Measurements from ENCODE around the gene JDP2. TPM values are rescaled to one million over a fixed set of nuclear protein-coding genes. Genes with fewer than 3 reads are reported as not detected.

Gene JDP2
- total RNA-seq, 2 experiments from 2014 or later, result 2.4 to 2.6 TPM

DNA sequence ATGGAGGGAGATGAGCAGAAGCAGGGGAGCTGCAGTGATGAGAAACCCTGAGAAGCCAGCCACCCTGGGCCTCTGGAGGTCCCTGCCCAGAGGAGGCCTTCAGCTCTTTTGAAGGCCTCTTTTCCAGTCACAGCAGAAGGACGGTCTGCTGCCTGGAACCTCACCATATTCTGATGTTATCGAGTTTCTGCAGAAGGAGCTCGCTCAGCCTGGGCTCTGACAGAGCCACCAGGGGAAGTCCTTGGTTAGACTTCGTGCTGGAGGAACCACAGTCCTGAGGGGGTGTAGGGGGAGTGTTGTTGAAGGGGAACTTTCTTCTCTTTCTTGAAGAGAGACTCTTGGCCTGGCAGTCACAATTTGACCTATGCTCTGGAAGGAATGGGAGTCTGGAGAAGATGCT lies 69.4 kb downstream of the JDP2 start:
- DNase-seq, result peak; percentile 66
- peak; percentile 73 for ATAC-seq
- Mint-ChIP-seq H3K9me3 (ENCODE audit: low read depth) (peaks cover 3% of the 10 kb centered on the region), H3K27ac (peak overlapping the region; percentile 82), H3K36me3 (ENCODE audit: low read depth) (no peaks in the 10 kb centered on the region), H3K27me3 (no peaks in the 10 kb centered on the region), H3K4me3 (peak overlapping the region; percentile 48), H3K4me1 (peaks cover 61% of the 10 kb centered on the region)
- intact Hi-C loops (cut with DNase I, micrococcal nuclease), result loop anchor here in 1 of 2 experiments (2.0 kb wide), 1 partner anchor 14 kb away; no protein-coding TSS in a partner anchor
- ChIA-PET CTCF (interaction anchor here (1.0 to 4.9 kb wide), 8 partner anchors 8 to 189 kb away, joined by 3 to 31 read pairs (median 6); no protein-coding TSS in a partner anchor), POLR2A (interaction anchor here (1.1 to 1.9 kb wide), 2 partner anchors 25 to 64 kb away, joined by 4 to 7 read pairs; partner anchors contain the start of gene BATF)

DNA sequence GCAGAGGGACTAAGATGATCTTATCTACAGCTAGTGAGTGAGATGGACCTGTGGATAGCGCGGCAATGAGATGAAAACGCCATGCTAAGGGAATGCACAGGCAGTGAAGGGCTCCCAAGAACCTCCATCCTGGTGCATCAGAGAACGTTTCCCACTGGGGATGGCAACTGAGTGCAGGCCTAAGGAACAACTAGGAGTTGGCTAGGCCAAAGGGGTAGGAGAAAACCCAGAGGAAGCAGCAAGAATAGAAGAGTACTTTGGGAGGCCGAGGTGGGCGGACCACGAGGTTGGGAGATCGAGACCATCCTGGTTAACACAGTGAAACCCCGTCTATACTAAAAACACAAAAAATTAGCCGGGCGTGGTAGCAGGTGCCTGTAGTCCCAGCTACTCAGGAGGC lies 69.9 kb downstream of the JDP2 start:
- Mint-ChIP-seq H3K9me3 (ENCODE audit: low read depth) (peaks cover 3% of the 10 kb centered on the region), H3K4me3 (peak overlapping the region; percentile 48), H3K36me3 (ENCODE audit: low read depth) (no peaks in the 10 kb centered on the region), H3K27me3 (no peaks in the 10 kb centered on the region), H3K27ac (peak overlapping the region; percentile 82), H3K4me1 (peaks cover 55% of the 10 kb centered on the region)
- ATAC-seq, result peak; percentile 10
- ChIA-PET POLR2A (interaction anchor here (1.1 to 1.9 kb wide), 2 partner anchors 24 to 64 kb away, joined by 4 to 7 read pairs; partner anchors contain the start of gene BATF), CTCF (interaction anchor here (1.2 to 4.9 kb wide), 3 partner anchors 8 to 63 kb away, joined by 5 to 31 read pairs (median 8); no protein-coding TSS in a partner anchor)
- intact Hi-C loops (cut with DNase I, micrococcal nuclease), result loop anchor here in 1 of 2 experiments (2.0 kb wide), 1 partner anchor 13 kb away; no protein-coding TSS in a partner anchor
- no peak for DNase-seq

DNA sequence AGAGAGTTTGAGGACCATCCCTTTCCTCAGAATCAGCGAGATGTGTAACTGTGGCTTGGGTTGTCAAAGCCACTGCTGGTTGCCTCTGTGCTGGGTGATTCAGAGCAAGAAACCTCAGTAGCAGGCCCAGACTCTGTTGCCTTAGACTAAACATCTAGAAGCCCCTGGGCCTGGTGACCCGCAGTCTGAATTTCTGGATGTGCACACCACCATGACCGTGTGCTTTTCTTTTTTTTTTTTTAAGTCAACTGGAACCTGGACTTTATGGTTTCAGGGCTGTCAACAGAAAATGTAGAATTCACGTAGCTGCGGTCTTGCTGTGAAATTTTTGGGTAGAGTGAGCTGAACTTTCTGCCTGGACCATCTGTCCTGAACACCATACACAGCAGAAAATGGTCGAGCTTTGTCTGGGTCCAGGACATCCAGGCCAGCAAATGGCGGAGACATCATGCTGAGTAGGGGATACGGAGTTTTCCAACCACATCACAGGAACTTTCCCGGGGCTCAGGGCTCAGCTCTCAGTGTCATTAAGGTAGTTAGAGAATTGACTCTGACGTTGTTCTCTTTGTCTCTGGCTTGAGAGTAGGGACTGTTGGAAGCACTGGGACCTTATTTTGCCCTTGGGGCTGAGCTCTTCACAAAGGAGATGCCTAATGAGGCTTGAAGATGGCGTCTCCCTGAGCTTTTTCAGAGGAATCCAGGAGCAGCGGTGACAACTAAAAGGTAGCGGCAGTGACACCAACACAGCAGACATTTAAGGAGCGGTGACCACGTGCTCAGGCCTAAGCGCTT lies 71.5 kb downstream of the JDP2 start:
- Mint-ChIP-seq H3K36me3 (ENCODE audit: low read depth) (no peaks in the 10 kb centered on the region), H3K27ac (peak overlapping the region; percentile 67), H3K4me1 (peaks cover 43% of the 10 kb centered on the region), H3K27me3 (no peaks in the 10 kb centered on the region), H3K9me3 (ENCODE audit: low read depth) (peaks cover 3% of the 10 kb centered on the region), H3K4me3 (no peak overlapping the region)
- ChIA-PET POLR2A (no interaction called here), CTCF (interaction anchor here (0.7 to 4.9 kb wide), 6 partner anchors 9 to 195 kb away, joined by 3 to 31 read pairs (median 3); no protein-coding TSS in a partner anchor)
- ATAC-seq (peak; percentile 47), DNase-seq (peak; percentile 40)
- intact Hi-C loops (cut with DNase I, micrococcal nuclease), result no loop called here

DNA sequence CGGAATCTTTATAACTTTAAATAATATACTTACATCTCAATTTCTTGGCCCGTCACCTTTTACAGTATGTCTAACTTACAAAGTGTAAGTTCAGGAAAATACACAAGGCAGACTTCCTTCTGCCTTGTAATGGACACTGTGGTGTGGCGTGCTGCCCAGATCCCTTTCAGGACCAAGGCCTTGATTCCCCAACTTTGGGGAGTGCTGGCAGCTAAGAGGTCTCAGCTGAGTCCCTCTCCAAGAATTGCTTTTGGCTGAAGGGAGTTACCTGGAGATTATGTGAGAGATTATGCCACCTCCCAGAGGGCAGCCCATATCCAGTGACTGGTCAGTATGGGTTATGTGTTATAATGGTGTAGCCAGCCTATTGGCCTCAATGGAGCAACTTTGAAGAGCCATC lies 73.3 kb downstream of the JDP2 start:
- H3K27me3 Mint-ChIP-seq, result no peaks in the 10 kb centered on the region
- intact Hi-C loops (cut with DNase I, micrococcal nuclease), result no loop called here
- ChIA-PET POLR2A (no interaction called here), CTCF (interaction anchor here (1.5 kb wide), 2 partner anchors 12 to 20 kb away, joined by 3 to 5 read pairs; no protein-coding TSS in a partner anchor)
- H3K27ac Mint-ChIP-seq, result no peak overlapping the region
- peaks cover 25% of the 10 kb centered on the region for H3K4me1 Mint-ChIP-seq
- ATAC-seq (no peak), DNase-seq (no peak)
- no peak overlapping the region for H3K4me3 Mint-ChIP-seq
- H3K9me3 Mint-ChIP-seq (ENCODE audit: low read depth), result peaks cover 2% of the 10 kb centered on the region
- H3K36me3 Mint-ChIP-seq (ENCODE audit: low read depth), result no peaks in the 10 kb centered on the region

DNA sequence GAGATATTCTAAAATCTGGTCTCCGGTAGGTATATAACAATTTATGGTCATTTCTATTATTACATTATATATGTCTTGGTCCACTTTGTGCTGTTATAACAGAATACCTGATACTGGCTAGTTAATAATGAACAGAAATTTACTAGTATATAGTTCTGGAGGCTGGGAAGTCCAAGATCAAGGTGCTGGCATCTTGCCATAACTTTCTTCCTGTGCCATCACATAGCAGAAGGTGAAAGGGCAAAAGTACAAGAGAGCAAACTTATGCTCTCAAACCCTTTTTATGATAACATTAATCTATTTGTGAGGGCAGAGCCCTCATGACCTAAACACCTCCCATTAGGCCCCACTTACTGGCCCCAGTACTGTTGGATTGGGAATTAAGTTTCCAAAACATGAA lies 76.6 kb downstream of the JDP2 start:
- no peak overlapping the region for H3K4me3 Mint-ChIP-seq
- intact Hi-C loops (cut with DNase I, micrococcal nuclease), result no loop called here

DNA sequence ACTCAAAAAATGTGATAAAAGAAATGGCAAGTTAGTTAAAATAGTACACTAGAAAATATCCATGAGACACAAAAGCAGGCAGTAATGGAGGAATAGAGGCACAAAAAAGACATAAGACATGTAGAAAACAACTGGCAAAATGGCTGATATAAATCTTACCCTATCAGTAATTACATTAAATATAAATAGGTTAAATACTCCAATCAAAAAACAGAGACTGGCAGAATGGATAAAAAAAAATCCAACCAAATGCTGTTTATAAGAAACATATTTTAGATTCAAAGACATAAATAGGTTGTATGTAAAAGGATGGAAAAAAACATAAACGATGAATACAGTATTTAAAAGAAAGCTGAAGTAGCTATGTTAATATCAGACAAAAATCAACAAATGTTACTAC lies 79.1 kb downstream of the JDP2 start:
- Mint-ChIP-seq H3K4me1 (peaks cover 23% of the 10 kb centered on the region), H3K36me3 (ENCODE audit: low read depth) (peaks cover 9% of the 10 kb centered on the region), H3K9me3 (ENCODE audit: low read depth) (peaks cover 18% of the 10 kb centered on the region), H3K27me3 (no peaks in the 10 kb centered on the region), H3K4me3 (no peak overlapping the region), H3K27ac (no peak overlapping the region)
- intact Hi-C loops (cut with DNase I, micrococcal nuclease), result no loop called here
- ChIA-PET CTCF (interaction anchor here (0.6 to 2.8 kb wide), 4 partner anchors 12 to 396 kb away, joined by 3 to 27 read pairs (median 4); partner anchors contain the start of gene BATF), POLR2A (interaction anchor here (0.7 kb wide), 1 partner anchor 195 kb away, joined by 7 read pairs; no protein-coding TSS in a partner anchor)
- no peak for ATAC-seq
- no peak for DNase-seq

More for the DNA sequence above, 76.6 kb downstream of the JDP2 start:
- Mint-ChIP-seq H3K9me3 (ENCODE audit: low read depth) (peaks cover 5% of the 10 kb centered on the region), H3K27ac (no peak overlapping the region), H3K4me1 (peaks cover 8% of the 10 kb centered on the region), H3K27me3 (no peaks in the 10 kb centered on the region), H3K36me3 (ENCODE audit: low read depth) (peaks cover 2% of the 10 kb centered on the region)
- ChIA-PET CTCF (no interaction called here), POLR2A (no interaction called here)
- DNase-seq, result no peak
- no peak for ATAC-seq

DNA sequence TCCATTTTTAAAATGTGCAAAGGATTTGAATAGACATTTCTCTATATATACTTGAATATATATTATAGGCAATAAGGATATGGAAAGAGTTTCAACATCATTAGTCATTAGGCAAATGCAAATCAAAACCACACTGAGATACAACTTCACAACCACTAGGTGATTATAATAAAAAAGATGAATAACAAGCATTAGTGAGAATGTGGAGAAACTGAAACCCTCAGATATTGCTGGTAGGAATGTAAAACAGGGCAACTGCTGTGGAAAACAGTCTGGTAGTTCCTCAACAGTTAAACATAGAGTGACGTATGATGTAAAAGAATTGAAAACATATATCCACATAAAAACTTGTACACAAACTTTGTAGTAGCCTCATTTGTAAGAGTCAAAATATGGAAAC lies 82.7 kb downstream of the JDP2 start:
- ChIA-PET POLR2A (no interaction called here), CTCF (no interaction called here)
- H3K27ac Mint-ChIP-seq, result peak overlapping the region; percentile 78
- peaks cover 38% of the 10 kb centered on the region for H3K4me1 Mint-ChIP-seq
- H3K9me3 Mint-ChIP-seq (ENCODE audit: low read depth), result peaks cover 23% of the 10 kb centered on the region
- H3K4me3 Mint-ChIP-seq, result no peak overlapping the region
- H3K36me3 Mint-ChIP-seq (ENCODE audit: low read depth), result peaks cover 12% of the 10 kb centered on the region
- peak; percentile 71 for ATAC-seq
- DNase-seq, result no peak
- intact Hi-C loops (cut with DNase I, micrococcal nuclease), result loop anchor here in 1 of 2 experiments (2.0 to 10.0 kb wide), 2 partner anchors 14 to 144 kb away; no protein-coding TSS in a partner anchor
- no peaks in the 10 kb centered on the region for H3K27me3 Mint-ChIP-seq

DNA sequence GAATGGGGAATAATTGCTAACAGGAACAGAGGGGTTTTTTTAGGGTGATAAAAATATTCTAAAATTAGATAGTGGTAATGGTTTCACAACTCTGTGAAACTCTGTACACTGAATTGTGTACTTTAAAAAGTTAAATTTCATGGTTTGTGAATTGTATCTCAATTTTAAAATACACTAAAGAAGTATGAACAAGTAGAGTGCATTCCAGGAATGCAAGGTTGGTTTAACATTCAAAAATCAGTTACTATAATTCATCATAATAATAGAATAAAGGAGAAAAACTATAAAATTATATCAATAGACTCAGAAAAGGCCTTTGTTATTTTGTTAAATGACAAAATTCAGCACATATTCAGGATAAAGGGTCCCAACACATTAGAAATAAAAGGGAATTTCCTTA lies 83.4 kb downstream of the JDP2 start:
- DNase-seq (no peak), ATAC-seq (no peak)
- H3K4me3 Mint-ChIP-seq, result no peak overlapping the region
- H3K27me3 Mint-ChIP-seq, result no peaks in the 10 kb centered on the region
- peaks cover 19% of the 10 kb centered on the region for H3K9me3 Mint-ChIP-seq (ENCODE audit: low read depth)
- CTCF ChIA-PET, result interaction anchor here (0.6 kb wide), 1 partner anchor 18 kb away, joined by 3 read pairs; no protein-coding TSS in a partner anchor
- peak overlapping the region; percentile 78 for H3K27ac Mint-ChIP-seq
- intact Hi-C loops (cut with DNase I, micrococcal nuclease), result loop anchor here in 1 of 2 experiments (2.0 to 10.0 kb wide), 2 partner anchors 14 to 144 kb away; no protein-coding TSS in a partner anchor
- H3K36me3 Mint-ChIP-seq (ENCODE audit: low read depth), result peaks cover 12% of the 10 kb centered on the region
- POLR2A ChIA-PET, result no interaction called here
- H3K4me1 Mint-ChIP-seq, result peaks cover 44% of the 10 kb centered on the region

DNA sequence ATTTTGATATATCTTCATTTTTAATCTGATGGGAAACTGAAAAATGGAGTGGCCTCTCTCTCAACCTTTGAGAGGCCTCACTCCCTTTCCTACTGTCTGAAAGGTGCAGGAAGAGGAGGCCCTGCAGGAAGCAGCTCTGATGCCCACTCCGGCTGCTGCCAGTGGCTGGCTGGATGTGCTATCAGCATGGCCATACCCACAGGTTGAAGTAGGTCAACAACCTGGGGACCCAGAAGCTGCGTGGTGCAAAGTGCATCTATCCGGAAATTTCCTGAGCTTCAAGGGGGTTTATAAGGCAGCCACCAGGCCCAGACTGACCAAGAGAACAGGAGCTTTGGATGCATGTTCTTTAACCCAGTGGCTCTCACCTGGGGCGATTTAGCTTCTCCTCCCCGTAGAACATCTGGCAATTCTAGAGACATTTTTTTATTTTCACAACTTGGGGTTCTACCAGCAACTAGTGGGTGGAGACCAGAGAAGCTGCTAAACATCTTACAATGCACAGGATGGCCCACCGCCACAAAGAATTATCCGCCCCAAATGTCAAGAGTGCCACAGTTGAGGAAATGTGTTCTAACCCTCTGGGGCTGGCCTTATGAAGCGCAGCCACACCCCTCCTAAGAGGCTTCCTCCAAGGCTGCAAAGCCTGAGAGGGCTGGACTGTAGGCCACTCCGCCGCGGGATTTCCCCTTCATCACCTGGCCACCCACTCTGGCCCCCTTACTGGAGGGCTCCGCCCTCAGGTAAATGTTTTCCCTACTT lies 86.3 kb downstream of the JDP2 start:
- no peak overlapping the region for H3K4me3 Mint-ChIP-seq
- no peaks in the 10 kb centered on the region for H3K27me3 Mint-ChIP-seq
- H3K36me3 Mint-ChIP-seq (ENCODE audit: low read depth), result peaks cover 11% of the 10 kb centered on the region
- ATAC-seq, result no peak
- ChIA-PET CTCF (interaction anchor here (0.6 to 7.1 kb wide), 10 partner anchors 8 to 64 kb away, joined by 3 to 31 read pairs (median 3); partner anchors contain the start of genes BATF and FLVCR2), POLR2A (no interaction called here)
- DNase-seq, result peak; percentile 18
- H3K9me3 Mint-ChIP-seq (ENCODE audit: low read depth), result peaks cover 17% of the 10 kb centered on the region
- intact Hi-C loops (cut with DNase I, micrococcal nuclease), result loop anchor here in 1 of 2 experiments (10.0 kb wide), 1 partner anchor 141 kb away; no protein-coding TSS in a partner anchor
- H3K27ac Mint-ChIP-seq, result no peak overlapping the region
- peaks cover 55% of the 10 kb centered on the region for H3K4me1 Mint-ChIP-seq

DNA sequence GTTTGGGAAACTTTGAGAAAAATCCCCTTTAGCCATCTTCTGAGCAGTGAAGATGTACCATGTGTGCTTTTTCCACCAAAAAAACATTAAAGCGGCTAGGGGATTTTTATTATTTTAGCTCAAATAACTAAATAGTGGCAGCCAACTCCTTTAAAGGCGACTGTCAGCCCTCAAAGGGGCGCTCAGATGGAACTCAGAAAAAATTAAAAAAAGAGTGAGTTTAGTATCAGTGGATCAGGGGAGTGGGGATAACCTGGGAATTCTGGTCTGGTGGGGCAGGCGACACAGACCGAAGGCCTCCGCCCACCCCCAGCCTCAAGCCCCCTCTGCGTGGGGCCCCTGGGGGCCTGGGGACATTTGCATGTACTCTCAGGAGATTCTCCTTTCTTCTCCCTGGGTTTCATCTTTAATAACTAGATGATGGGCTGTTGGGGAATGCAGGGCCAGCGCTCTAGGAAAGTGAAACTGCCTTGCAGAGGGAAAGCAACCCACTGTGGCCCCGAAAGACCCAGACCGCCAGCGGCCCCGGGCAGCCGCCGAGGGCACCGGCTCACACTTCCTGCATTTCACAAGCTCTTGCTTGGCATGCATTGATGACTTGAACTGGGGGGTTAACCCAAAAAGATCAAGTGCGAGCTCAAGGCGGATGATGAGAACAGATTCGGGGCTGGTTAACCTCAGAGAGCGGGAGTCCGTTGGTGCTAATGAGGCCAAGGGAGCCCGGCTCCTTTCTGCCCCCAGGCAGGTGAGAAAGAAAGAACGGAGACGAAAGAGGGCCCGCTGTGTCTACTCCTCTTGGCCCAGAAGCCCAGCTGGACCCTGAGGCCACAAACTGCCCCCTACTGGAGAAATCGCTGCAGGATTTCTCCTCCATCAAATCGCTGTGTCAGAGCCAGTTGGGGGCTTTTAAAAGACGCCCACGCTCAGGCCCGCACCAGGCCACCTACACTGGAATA lies 87.1 kb downstream of the JDP2 start:
- ChIA-PET CTCF (interaction anchor here (0.6 to 7.1 kb wide), 7 partner anchors 11 to 1451 kb away, joined by 3 to 31 read pairs (median 4); no protein-coding TSS in a partner anchor), POLR2A (interaction anchor here (0.6 to 0.8 kb wide), 3 partner anchors 9 to 28 kb away, joined by 3 read pairs; no protein-coding TSS in a partner anchor)
- peaks cover 15% of the 10 kb centered on the region for H3K9me3 Mint-ChIP-seq (ENCODE audit: low read depth)
- H3K27ac Mint-ChIP-seq, result peak overlapping the region; percentile 96
- H3K27me3 Mint-ChIP-seq, result no peaks in the 10 kb centered on the region
- DNase-seq (peak; percentile 65), ATAC-seq (peak; percentile 28)
- intact Hi-C loops (cut with DNase I, micrococcal nuclease), result loop anchor here in 1 of 2 experiments (10.0 kb wide), 1 partner anchor 140 kb away; no protein-coding TSS in a partner anchor
- peak overlapping the region; percentile 72 for H3K4me3 Mint-ChIP-seq
- peaks cover 57% of the 10 kb centered on the region for H3K4me1 Mint-ChIP-seq
- H3K36me3 Mint-ChIP-seq (ENCODE audit: low read depth), result peaks cover 11% of the 10 kb centered on the region

All from activated CD4-positive, alpha-beta T cell treated with anti-CD3 and anti-CD28 coated beads for 36 hours (primary cell).